IMR-90 (cell line): ENCODE measurements around the gene IL1B. TPM values are rescaled to one million over a fixed set of nuclear protein-coding genes. Genes with fewer than 3 reads are reported as not detected.

Experiments used
- ATAC-seq: fragments of 200-7000 bp; cut with Tn5 transposase; 2 replicates; pipeline ENCODE4 v1.9.1; 2020; ENCODE audit warnings: low read depth, mild to moderate bottlenecking, moderate library complexity
- BruUV-seq: library from RNA; stranded (reverse); fragments of 400-500 nt; replicated peaks from 2 replicates; lab custom pipeline; 2021; lab: Mats Ljungman, UMichigan
- CTCF ChIA-PET: fragments of 300-600 bp; formaldehyde crosslinking; extraction: SDS; loops from one replicate; lab custom pipeline; 2021; ENCODE audit warnings: antibody characterized with exemption; lab: Yijun Ruan, JAX
- POLR2A ChIA-PET: fragments of 300-600 bp; sonication (Branson Sonifier 250); formaldehyde crosslinking; loops from one replicate; lab custom pipeline; 2022; ENCODE audit warnings: antibody characterized with exemption; ENCODE audit not compliant: unreplicated experiment; lab: Charles Lee
- DNase-seq: peaks from one replicate; pipeline ENCODE4 v3.0.0; 2013
- H2AFZ ChIP-seq: replicated peaks from 2 replicates; pipeline ENCODE3; 2013; ENCODE audit warnings: low read length, mild to moderate bottlenecking; ENCODE audit not compliant: poor library complexity
- H2AK5ac ChIP-seq: 2 replicates; pipeline ENCODE4 v1.6.1; 2013; ENCODE audit warnings: low read depth, low read length, inconsistent platforms
- H2AK9ac ChIP-seq: replicated peaks from 2 replicates; pipeline ENCODE3; 2013; ENCODE audit warnings: mild to moderate bottlenecking, low read depth, low read length, moderate library complexity; ENCODE audit not compliant: poor library complexity
- H2BK120ac ChIP-seq: 2 replicates; pipeline ENCODE4 v1.6.1; 2013; ENCODE audit warnings: low read depth, low read length, inconsistent platforms
- H2BK15ac ChIP-seq: 3 replicates; pipeline ENCODE4 v1.6.1; 2013; ENCODE audit warnings: low read depth, low read length, inconsistent platforms
- H2BK20ac ChIP-seq: 2 replicates; pipeline ENCODE4 v1.6.1; 2013; ENCODE audit warnings: low read depth, mild to moderate bottlenecking, inconsistent platforms, low read length, moderate library complexity
- H2BK5ac ChIP-seq: 2 replicates; pipeline ENCODE4 v1.6.1; 2013; ENCODE audit warnings: mild to moderate bottlenecking, low read depth, low read length, inconsistent platforms; ENCODE audit not compliant: poor library complexity, severe bottlenecking
- H3K14ac ChIP-seq: replicated peaks from 2 replicates; pipeline ENCODE4 v1.6.1; 2013; ENCODE audit warnings: low read depth, low read length, inconsistent platforms
- H3K18ac ChIP-seq: 2 replicates; pipeline ENCODE4 v1.6.1; 2013; ENCODE audit warnings: low read depth, low read length, control low read depth
- H3K23ac ChIP-seq: 2 replicates; pipeline ENCODE4 v1.6.1; 2013; ENCODE audit warnings: low read depth, low read length, inconsistent platforms
- H3K27ac ChIP-seq: 2 replicates; pipeline ENCODE4 v1.5.1; 2013; ENCODE audit warnings: mild to moderate bottlenecking, control low read depth, low read length; ENCODE audit not compliant: insufficient read depth
- H3K27me3 ChIP-seq: 2 replicates; pipeline ENCODE4 v1.6.1; 2013; ENCODE audit warnings: low read length; ENCODE audit not compliant: control insufficient read depth, insufficient read depth
- H3K36me3 ChIP-seq: 2 replicates; pipeline ENCODE4 v1.6.1; 2013; ENCODE audit warnings: low read length, mixed read lengths; ENCODE audit not compliant: control insufficient read depth, insufficient read depth
- H3K4ac ChIP-seq: 2 replicates; pipeline ENCODE4 v1.6.1; 2013; ENCODE audit warnings: low read depth, low read length, inconsistent platforms
- H3K4me1 ChIP-seq: 2 replicates; pipeline ENCODE4 v1.6.1; 2013; ENCODE audit warnings: low read length, mixed read lengths; ENCODE audit not compliant: control insufficient read depth, insufficient read depth
- H3K4me2 ChIP-seq: 2 replicates; pipeline ENCODE4 v1.6.1; 2013; ENCODE audit warnings: low read depth, mild to moderate bottlenecking, control low read depth, low read length, moderate library complexity
- H3K4me3 ChIP-seq: 2 replicates; pipeline ENCODE4 v1.5.1; 2013; ENCODE audit warnings: low read depth, mild to moderate bottlenecking, control low read depth, low read length, moderate library complexity; ENCODE audit not compliant: insufficient read depth
- H3K56ac ChIP-seq: 2 replicates; pipeline ENCODE4 v1.6.1; 2013; ENCODE audit warnings: low read length, inconsistent platforms; ENCODE audit not compliant: insufficient read depth; ENCODE audit errors: extremely low read depth
- H3K79me1 ChIP-seq, 2 experiments: 2 replicates each; pipeline ENCODE4 v1.6.1; 2013; ENCODE audit warnings: low read length in 2 of 2, inconsistent platforms in 1 of 2, low read depth in 1 of 2
- H3K9ac ChIP-seq: 2 replicates; pipeline ENCODE4 v1.6.1; 2013; ENCODE audit warnings: low read depth, low read length, control low read depth
- H3K9me1 ChIP-seq: 2 replicates; pipeline ENCODE4 v1.6.1; 2013; ENCODE audit warnings: low read length, inconsistent platforms; ENCODE audit not compliant: insufficient read depth
- H3K9me3 ChIP-seq: 2 replicates; pipeline ENCODE4 v1.6.1; 2013; ENCODE audit warnings: low read length; ENCODE audit not compliant: control insufficient read depth, insufficient read depth
- H4K20me1 ChIP-seq: 2 replicates; pipeline ENCODE4 v1.6.1; 2013; ENCODE audit warnings: low read length, inconsistent platforms; ENCODE audit not compliant: insufficient read depth
- H4K5ac ChIP-seq: 2 replicates; pipeline ENCODE4 v1.6.1; 2013; ENCODE audit warnings: mild to moderate bottlenecking, low read depth, low read length, control low read depth
- H4K8ac ChIP-seq, 2 experiments: 2 replicates each; pipeline ENCODE4 v1.6.1; 2013; ENCODE audit warnings: low read depth in 2 of 2, low read length in 2 of 2, control low read depth in 1 of 2, inconsistent platforms in 1 of 2
- H4K91ac ChIP-seq: 2 replicates; pipeline ENCODE4 v1.6.1; 2013; ENCODE audit warnings: low read depth, low read length, inconsistent platforms; ENCODE audit not compliant: insufficient read depth
- BHLHE40 ChIP-seq: fragments of 150-350 bp; IDR thresholded peaks from 2 replicates; pipeline ENCODE4 v1.6.1; 2016; ENCODE audit warnings: mild to moderate bottlenecking, low read depth, low read length
- CEBPB ChIP-seq: IDR thresholded peaks from 2 replicates; pipeline ENCODE4 v1.6.1; 2012; ENCODE audit warnings: low read depth, low read length, improper control_type of control experiment
- MAZ ChIP-seq: IDR thresholded peaks from 2 replicates; pipeline ENCODE4 v1.6.1; 2012; ENCODE audit warnings: low read depth, mild to moderate bottlenecking, low read length, improper control_type of control experiment, moderate library complexity, borderline replicate concordance
- MXI1 ChIP-seq: IDR thresholded peaks from 2 replicates; pipeline ENCODE4 v1.6.1; 2012; ENCODE audit warnings: low read depth, mild to moderate bottlenecking, low read length, moderate library complexity, borderline replicate concordance
- NFE2L2 ChIP-seq: fragments of 150-350 bp; IDR thresholded peaks from 2 replicates; pipeline ENCODE4 v1.6.1; 2016; ENCODE audit warnings: low read depth, mild to moderate bottlenecking, low read length
- RAD21 ChIP-seq: IDR thresholded peaks from 2 replicates; pipeline ENCODE4 v1.6.1; 2012; ENCODE audit warnings: low read length, improper control_type of control experiment
- SMC3 ChIP-seq: fragments of 150-350 bp; IDR thresholded peaks from 2 replicates; pipeline ENCODE4 v1.6.1; 2016; ENCODE audit warnings: low read depth, mild to moderate bottlenecking, antibody characterized with exemption, low read length, moderate library complexity
- WGBS, 2 experiments: methylation state at CpG; one replicate each; pipeline versions ENCODE4 v1.1.5 to v1.1.7; 2013; ENCODE audit warnings: missing lambda C conversion rate in 2 of 2; ENCODE audit not compliant: insufficient read length in 1 of 2; ENCODE audit errors: extremely low coverage in 2 of 2; 5-methylcytosine and 5-hydroxymethylcytosine counted together
- dilution Hi-C: fragments of 300-500 bp; cut with HindIII; formaldehyde crosslinking; loops from one replicate; pipeline ENCODE4 v1.14.3; 2018; ENCODE audit warnings: low sequenced_read_pairs; ENCODE audit not compliant: unreplicated experiment
- in situ Hi-C: fragments of 300-500 bp; cut with MboI; formaldehyde crosslinking; loops from 3 replicates; pipeline ENCODE4 v1.14.3; 2019; ENCODE audit warnings: low sequenced_read_pairs, inconsistent platforms, mixed read lengths
- intact Hi-C: fragments of 100-400 bp; cut with micrococcal nuclease; formaldehyde crosslinking; loops from 2 replicates; pipeline ENCODE4 v1.10.0; 2022
- polyA plus RNA-seq, 3 experiments: library from polyadenylated mRNA; depleted of rRNA; stranded (reverse); fragments of >200 nt; gene quantifications; 2 replicates each; pipeline ENCODE4 v1.2.3, GENCODE V29; 2012; ENCODE audit warnings: low replicate concordance in 1 of 3
- total RNA-seq: library from RNA; depleted of rRNA; stranded (reverse); fragments of >200 nt; gene quantifications from 2 replicates; pipeline ENCODE4 v1.2.3, GENCODE V29; 2012

The IL1B gene
- total and polyA plus RNA-seq, 2 of the 4 experiments (the other 2 are of a cell fraction): 3.0 to 4.4 TPM

- no peak for TF ChIP-seq MXI1
Observed at GRCh38 chr2:112832841-112833638, 3.5 kb downstream of the IL1B start (continued).

GRCh38 chr2:112831946-112832840, 4.4 kb downstream of the IL1B start:
- ChIA-PET POLR2A (interaction anchor here (0.7 kb wide), 1 partner anchor 54 kb away, joined by 5 read pairs; no protein-coding TSS in a partner anchor), CTCF (interaction anchor here (0.5 kb wide), 1 partner anchor 14 kb away, joined by 4 read pairs; no protein-coding TSS in a partner anchor)
- Histone ChIP-seq H2AK5ac (no peak overlapping the region), H3K4me3 (no peak overlapping the region), H3K9me3 (no peaks in the 10 kb centered on the region), H3K56ac (no peak overlapping the region), H2AFZ (no peak overlapping the region), H3K36me3 (no peaks in the 10 kb centered on the region; the same call in 1 of the 2 replicates), H3K4ac (no peak overlapping the region), H3K14ac (no peak overlapping the region), H3K27me3 (no peaks in the 10 kb centered on the region), H4K8ac (no peak overlapping the region), H2BK20ac (no peak overlapping the region), H3K27ac (no peak overlapping the region), H4K20me1 (no peaks in the 10 kb centered on the region), H3K23ac (no peak overlapping the region), H3K4me2 (no peak overlapping the region), H4K91ac (no peak overlapping the region), H2BK5ac (no peak overlapping the region), H2AK9ac (no peak overlapping the region), H2BK120ac (no peak overlapping the region), H4K5ac (no peak overlapping the region), H2BK15ac (no peak overlapping the region), H3K4me1 (peaks cover 8% of the 10 kb centered on the region; the same call in 1 of the 2 replicates), H3K9me1 (no peaks in the 10 kb centered on the region), H3K79me1 (peaks cover 0 to 5% of the 10 kb centered on the region in 2 experiments; a peak in 1 of 4 replicates), H3K18ac (no peak overlapping the region), H3K9ac (no peak overlapping the region)
- DNase-seq (no peak), ATAC-seq (no peak)
- 90% methylated on average over 5 of the region's 15 CpGs; no CpG with 5 or more reads in 1 of the 2 experiments for WGBS, 2 experiments
- TF ChIP-seq SMC3 (no peak), MAZ (no peak), CEBPB (no peak), MXI1 (no peak), NFE2L2 (no peak), BHLHE40 (no peak), RAD21 (no peak)
- in situ Hi-C loops: no loop called here
- intact Hi-C loops: no loop called here
- BruUV-seq: no TSS peak
- dilution Hi-C loops: no loop called here
